Activated T-cell treated with anti-CD3 and anti-CD28 coated beads, Interleukin-2, amount 50 U/mL, for 48 hours (primary cell): ENCODE measurements around the gene KRTAP5-6.

ENCODE experiments used
- DNase-seq, 2 experiments: peaks; one replicate each; pipeline ENCODE4 v3.0.0-alpha.2; 2020

Gene KRTAP5-6

GRCh38 chr11:1696608-1697570 lies at the start of gene KRTAP5-6:
Gene KRTAP5-6 (plus strand): TSS chr11:1697195. CDS start chr11:1697246, 51 bp downstream.
- no peak for DNase-seq

- DNase-seq, result no peak
Measured at GRCh38 chr11:1647901-1648652, 48.9 kb upstream of the KRTAP5-6 start.

GRCh38 chr11:1648653-1649420 lies 48.2 kb upstream of the KRTAP5-6 start:
- DNase-seq, result no peak

GRCh38 chr11:1650034-1650917 lies 46.7 kb upstream of the KRTAP5-6 start:
- DNase-seq, result no peak

- DNase-seq, result no peak
Measured at GRCh38 chr11:1650918-1651262, 46.1 kb upstream of the KRTAP5-6 start.

GRCh38 chr11:1651411-1651980 lies 45.5 kb upstream of the KRTAP5-6 start:
- no peak for DNase-seq

GRCh38 chr11:1652026-1652425 lies 45.0 kb upstream of the KRTAP5-6 start:
- DNase-seq, result no peak

GRCh38 chr11:1652442-1652770 lies 44.6 kb upstream of the KRTAP5-6 start:
- no peak for DNase-seq

GRCh38 chr11:1652771-1653540 lies 44.0 kb upstream of the KRTAP5-6 start:
- peak; percentile 82 to 86 for DNase-seq

- DNase-seq, result no peak
Measured at GRCh38 chr11:1653541-1654387, 43.2 kb upstream of the KRTAP5-6 start.

GRCh38 chr11:1654388-1655167 lies 42.4 kb upstream of the KRTAP5-6 start:
- peak in 1 of 2 experiments; percentile 12 for DNase-seq

GRCh38 chr11:1655168-1656060 lies 41.6 kb upstream of the KRTAP5-6 start:
- peak in 1 of 2 experiments; percentile 0 for DNase-seq

- DNase-seq, result no peak
Measured at GRCh38 chr11:1656061-1656441, 40.9 kb upstream of the KRTAP5-6 start.

- DNase-seq, result no peak
Measured at GRCh38 chr11:1656670-1657069, 40.3 kb upstream of the KRTAP5-6 start.

- DNase-seq, result peak in 1 of 2 experiments; percentile 12
Measured at GRCh38 chr11:1659506-1659905, 37.5 kb upstream of the KRTAP5-6 start.

- DNase-seq, result peak in 1 of 2 experiments; percentile 13
Measured at GRCh38 chr11:1660111-1660867, 36.7 kb upstream of the KRTAP5-6 start.
